T-helper 1 cell treated with Interleukin-12 subunit alpha and Interleukin-12 subunit beta and Interleukin-4 antibody, amounts not matched to agents 30 μg/mL and 1 μg/mL, for 36 hours (primary cell): ENCODE measurements around the gene SEL1L.
"Not testable (repeated sequence)": the region's sequence is repeated elsewhere in the genome, so short reads cannot be mapped to it uniquely, and the experiment has no call there.

ENCODE experiments used
- H3K27ac Mint-ChIP-seq: one replicate; pipeline ENCODE4 v1.8.0; 2021; ENCODE audit warnings: mild to moderate bottlenecking, mixed read lengths
- H3K27me3 Mint-ChIP-seq: one replicate; pipeline ENCODE4 v1.8.0; 2021; ENCODE audit warnings: low read depth, mixed read lengths
- H3K36me3 Mint-ChIP-seq: one replicate; pipeline ENCODE4 v1.8.0; 2021; ENCODE audit warnings: low read depth, mixed read lengths
- H3K4me1 Mint-ChIP-seq: one replicate; pipeline ENCODE4 v1.8.0; 2021; ENCODE audit warnings: low read depth, mixed read lengths
- H3K4me3 Mint-ChIP-seq: one replicate; pipeline ENCODE4 v1.8.0; 2021; ENCODE audit warnings: mild to moderate bottlenecking, moderate library complexity, mixed read lengths
- H3K9me3 Mint-ChIP-seq: one replicate; pipeline ENCODE4 v1.8.0; 2021; ENCODE audit warnings: mixed read lengths

SEL1L gene

DNA sequence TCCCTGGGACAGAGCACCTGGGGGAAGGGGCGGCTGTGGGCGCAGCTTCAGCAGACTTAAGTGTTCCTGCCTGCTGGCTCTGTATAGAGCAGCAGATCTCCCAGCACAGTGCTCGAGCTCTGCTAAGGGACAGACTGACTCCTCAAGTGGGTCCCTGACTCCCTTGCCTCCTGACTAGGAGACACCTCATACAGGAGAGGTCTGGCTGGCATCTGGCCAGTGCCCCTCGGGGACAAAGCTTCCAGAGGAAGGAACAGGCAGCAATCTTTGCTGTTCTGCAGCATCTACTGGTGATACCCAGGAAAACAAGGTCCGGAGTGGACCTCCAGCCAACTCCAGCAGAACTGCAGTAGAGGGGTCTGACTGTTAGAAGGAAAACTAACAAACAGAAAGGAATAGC lies 7.6 kb upstream of the SEL1L start:
- H3K4me3 Mint-ChIP-seq, H3K4me1 Mint-ChIP-seq, H3K9me3 Mint-ChIP-seq, H3K36me3 Mint-ChIP-seq, H3K27ac Mint-ChIP-seq: not testable (repeated sequence)
- peaks cover 31% of the 10 kb centered on the region for H3K27me3 Mint-ChIP-seq

DNA sequence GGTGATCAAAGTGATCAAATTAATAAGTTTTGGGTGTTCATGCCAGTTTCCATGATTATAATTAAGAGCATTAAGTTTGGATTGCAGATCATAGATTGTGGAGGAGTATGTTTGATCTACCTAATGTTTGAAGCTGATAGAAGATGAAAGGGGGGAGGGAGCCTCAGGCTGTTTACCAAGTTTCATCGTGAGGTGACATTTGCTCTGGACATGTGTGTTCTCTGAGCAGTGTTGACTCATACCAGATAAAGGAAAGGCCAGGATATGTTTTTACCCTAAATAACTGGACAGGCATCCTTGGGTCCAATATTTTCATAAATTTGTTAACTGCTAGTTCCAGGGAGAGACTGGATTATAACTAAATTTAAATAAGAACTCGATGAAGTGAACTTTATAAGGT lies 3.5 kb upstream of the SEL1L start:
- Mint-ChIP-seq H3K4me3 (no peak overlapping the region), H3K36me3 (peaks cover 4% of the 10 kb centered on the region), H3K27me3 (peaks cover 13% of the 10 kb centered on the region), H3K9me3 (peaks cover 3% of the 10 kb centered on the region), H3K27ac (no peak overlapping the region), H3K4me1 (peaks cover 19% of the 10 kb centered on the region)

DNA sequence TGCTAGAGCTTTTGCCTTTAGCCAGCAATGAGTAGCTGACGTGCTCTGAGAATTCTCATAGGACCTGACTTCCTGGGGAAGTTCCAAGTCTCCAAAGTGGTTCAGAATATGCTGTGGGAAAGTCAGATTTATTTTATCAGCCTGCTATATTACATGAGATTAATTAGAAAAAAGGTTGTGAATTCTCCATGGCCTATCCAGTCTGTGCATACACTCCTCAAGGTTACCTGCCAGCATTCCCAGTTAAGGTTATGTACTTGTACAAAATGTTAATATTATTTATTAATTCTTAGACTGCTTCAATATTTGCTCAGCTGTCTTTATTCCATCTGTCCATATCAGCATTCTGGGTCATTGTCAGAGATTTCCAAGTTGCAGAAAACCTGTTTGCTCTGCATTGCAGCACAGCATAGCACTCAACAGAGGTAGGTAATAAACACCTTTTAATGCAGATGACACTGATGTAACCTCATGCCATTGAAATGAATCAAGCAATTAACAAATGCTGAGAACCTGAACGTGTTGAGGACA lies 2.7 kb upstream of the SEL1L start:
- Mint-ChIP-seq H3K4me1 (peaks cover 24% of the 10 kb centered on the region), H3K27ac (no peak overlapping the region), H3K9me3 (peaks cover 3% of the 10 kb centered on the region), H3K27me3 (peaks cover 13% of the 10 kb centered on the region), H3K4me3 (no peak overlapping the region), H3K36me3 (peaks cover 6% of the 10 kb centered on the region)

DNA sequence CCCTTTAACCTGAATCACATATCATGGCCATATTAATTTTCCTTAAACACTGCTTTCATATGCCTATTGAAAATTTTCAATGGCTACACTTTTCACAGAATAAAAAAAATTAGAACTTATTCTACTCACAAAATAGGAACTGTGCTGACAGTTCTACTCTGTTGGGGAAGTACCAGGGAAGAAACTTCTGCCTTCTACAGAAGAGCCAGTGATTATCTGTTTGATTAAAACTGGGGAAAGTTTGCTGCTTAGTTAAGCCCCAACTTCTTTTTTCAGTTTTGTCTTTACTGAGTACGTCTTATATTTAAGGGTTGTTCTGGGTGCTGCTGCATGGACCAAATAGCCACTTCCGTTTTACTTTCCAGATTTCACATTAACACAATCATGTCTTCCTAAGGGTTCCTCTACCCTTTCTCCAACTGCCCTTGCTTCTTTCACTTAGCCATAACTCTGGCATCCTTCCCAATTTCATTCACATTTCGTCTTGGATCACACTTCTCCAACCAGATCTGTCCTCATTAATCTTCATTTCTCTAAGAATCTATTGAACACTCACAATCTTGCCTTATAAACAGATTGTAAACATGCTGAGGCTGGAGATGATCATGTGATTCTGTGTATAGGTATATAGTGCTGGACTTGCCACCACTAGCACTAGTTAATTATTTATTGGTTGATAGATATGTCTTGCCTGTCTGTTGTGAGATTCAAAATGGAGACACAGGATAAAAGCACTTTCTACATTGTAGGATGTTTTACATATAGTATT lies 1.9 kb upstream of the SEL1L start:
- no peak overlapping the region for H3K27ac Mint-ChIP-seq
- H3K27me3 Mint-ChIP-seq, result peaks cover 13% of the 10 kb centered on the region
- H3K36me3 Mint-ChIP-seq, result peaks cover 6% of the 10 kb centered on the region
- peaks cover 3% of the 10 kb centered on the region for H3K9me3 Mint-ChIP-seq
- no peak overlapping the region for H3K4me3 Mint-ChIP-seq
- peaks cover 24% of the 10 kb centered on the region for H3K4me1 Mint-ChIP-seq

DNA sequence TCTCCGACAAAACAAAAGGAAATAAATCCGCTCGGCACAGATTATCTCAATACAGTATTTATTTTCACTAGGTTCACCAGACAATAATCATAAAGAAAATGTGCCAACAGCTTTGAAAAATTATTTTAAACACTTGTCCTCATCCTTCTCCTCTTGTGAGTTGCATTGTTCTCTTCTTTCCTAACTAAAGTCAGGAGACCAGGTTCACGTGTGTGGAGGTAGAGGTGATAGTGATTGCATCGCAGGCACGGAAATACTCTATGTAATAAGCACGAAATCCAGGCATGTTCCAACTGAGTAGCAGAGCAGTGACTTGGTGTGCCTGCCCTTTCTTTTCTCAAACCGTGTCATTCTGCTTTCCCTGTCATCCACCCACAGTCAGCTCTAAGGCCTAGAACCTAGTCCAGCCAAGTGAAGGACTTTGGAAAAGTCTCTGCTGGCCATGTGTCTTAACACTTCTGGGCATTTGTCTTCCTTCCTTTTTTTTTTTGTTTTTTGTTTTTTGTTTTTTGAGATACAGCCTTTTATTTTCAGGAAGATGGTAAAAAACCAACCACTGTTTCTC lies 939 bp upstream of the SEL1L start:
- Mint-ChIP-seq H3K4me3 (peak overlapping the region; percentile 47), H3K27me3 (peaks cover 7% of the 10 kb centered on the region), H3K4me1 (peaks cover 28% of the 10 kb centered on the region), H3K9me3 (peaks cover 3% of the 10 kb centered on the region), H3K27ac (no peak overlapping the region), H3K36me3 (peaks cover 6% of the 10 kb centered on the region)

DNA sequence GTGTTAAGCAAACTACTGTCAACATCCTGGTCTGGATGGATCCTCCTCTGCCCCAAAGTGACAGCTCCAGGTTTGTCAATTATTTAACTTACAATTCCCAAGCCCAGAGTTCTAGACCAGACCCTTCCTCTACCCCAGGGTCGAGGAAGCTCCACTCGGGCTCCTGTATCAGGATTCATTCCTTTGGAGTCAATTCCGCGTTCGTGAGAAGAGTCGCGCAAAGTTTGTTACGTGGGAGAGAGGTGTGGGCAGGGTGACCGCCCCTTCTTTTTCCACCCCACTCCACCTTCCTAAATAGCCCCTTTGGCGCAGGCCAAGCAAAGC lies 479 bp downstream of the SEL1L start:
- Mint-ChIP-seq H3K27ac (peak overlapping the region; percentile 85), H3K36me3 (peaks cover 8% of the 10 kb centered on the region), H3K9me3 (peaks cover 3% of the 10 kb centered on the region), H3K27me3 (peaks cover 5% of the 10 kb centered on the region), H3K4me3 (peak overlapping the region; percentile 93), H3K4me1 (peaks cover 35% of the 10 kb centered on the region)

DNA sequence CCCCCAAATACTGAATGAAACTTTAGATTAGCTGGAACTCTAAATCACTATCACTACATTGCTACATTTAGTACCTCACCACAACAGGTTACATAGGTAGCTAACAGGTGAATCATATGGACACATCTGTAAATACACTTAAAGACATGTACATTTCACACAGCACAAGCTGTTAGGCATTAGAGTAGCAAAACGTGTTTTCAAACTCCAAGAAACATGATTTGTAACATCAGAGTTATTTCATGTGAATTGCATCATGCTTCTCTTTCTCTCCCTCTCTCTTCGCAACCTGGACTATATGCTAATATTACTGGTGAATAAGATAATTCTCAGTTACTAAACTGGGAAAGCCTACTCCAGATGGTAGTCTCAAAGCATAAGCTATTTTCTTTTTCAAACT lies 4.3 kb downstream of the SEL1L start:
- Mint-ChIP-seq H3K36me3 (peaks cover 26% of the 10 kb centered on the region), H3K27me3 (no peaks in the 10 kb centered on the region), H3K4me3 (no peak overlapping the region), H3K27ac (no peak overlapping the region), H3K4me1 (peaks cover 46% of the 10 kb centered on the region), H3K9me3 (no peaks in the 10 kb centered on the region)

DNA sequence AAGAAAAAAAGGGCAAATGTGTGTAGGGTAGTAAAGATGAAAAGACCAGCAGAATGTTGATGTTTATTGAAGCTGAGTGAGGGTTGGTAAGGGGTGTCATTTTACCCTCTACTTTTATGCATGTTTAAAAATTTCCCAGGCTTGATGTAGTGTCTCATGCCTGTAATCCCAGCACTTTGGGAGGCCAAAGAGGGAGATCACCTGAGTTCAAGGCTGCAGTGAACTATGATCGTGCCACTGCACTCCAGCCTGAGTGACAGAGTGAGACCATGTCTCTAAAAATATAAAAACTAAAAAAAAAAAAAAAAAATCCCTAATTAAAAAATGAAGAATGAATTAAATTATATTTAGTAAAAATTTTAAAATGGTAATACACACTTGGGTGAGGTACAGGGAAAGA lies 8.5 kb downstream of the SEL1L start:
- Mint-ChIP-seq H3K4me3 (no peak overlapping the region), H3K36me3 (peaks cover 43% of the 10 kb centered on the region), H3K27me3 (no peaks in the 10 kb centered on the region), H3K27ac (no peak overlapping the region), H3K4me1 (peaks cover 49% of the 10 kb centered on the region), H3K9me3 (no peaks in the 10 kb centered on the region)

DNA sequence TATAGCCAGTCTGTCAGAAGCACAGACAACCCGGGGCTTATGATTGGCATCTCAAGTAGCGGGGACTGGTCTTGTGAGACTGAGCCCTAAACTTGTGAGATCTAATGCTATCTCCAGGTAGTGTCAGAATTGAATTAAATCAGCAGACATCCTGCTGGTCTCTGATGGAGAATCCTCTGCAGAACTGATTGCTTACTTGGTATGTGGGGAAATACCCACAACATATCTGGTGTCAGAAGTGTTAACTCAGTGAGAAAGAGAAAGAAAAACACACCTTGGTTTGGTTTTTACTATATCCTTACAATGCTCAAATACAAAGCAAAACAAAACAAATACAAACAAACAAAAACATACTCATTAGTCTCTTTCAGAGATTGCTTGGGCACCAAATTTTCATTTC lies 10.0 kb downstream of the SEL1L start:
- no peaks in the 10 kb centered on the region for H3K27me3 Mint-ChIP-seq
- no peaks in the 10 kb centered on the region for H3K9me3 Mint-ChIP-seq
- peaks cover 49% of the 10 kb centered on the region for H3K36me3 Mint-ChIP-seq
- H3K4me1 Mint-ChIP-seq, result peaks cover 54% of the 10 kb centered on the region
- peak overlapping the region; percentile 80 for H3K27ac Mint-ChIP-seq
- peak overlapping the region; percentile 33 for H3K4me3 Mint-ChIP-seq

DNA sequence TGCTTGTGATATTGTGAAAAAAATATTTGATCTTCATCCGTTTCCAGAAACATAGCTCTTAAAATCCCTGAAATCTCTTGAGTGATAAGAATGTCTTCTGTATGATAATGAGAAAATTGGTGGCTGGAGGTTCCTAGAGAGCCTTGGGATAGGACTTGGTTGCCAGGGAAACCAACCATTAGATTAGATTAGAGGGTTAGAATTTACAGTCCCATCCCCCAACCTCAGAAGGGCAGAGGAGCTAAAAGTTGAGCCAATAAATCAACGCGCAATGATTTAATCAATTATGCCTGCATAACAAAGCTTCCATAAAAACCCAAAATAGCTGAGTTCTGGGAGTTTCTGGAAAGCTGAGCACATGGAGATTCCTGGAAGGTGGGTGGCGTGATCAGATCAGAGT lies 10.6 kb downstream of the SEL1L start:
- Mint-ChIP-seq H3K36me3 (peaks cover 46% of the 10 kb centered on the region), H3K27me3 (no peaks in the 10 kb centered on the region), H3K9me3 (no peaks in the 10 kb centered on the region), H3K4me3 (no peak overlapping the region), H3K27ac (no peak overlapping the region), H3K4me1 (peaks cover 52% of the 10 kb centered on the region)

DNA sequence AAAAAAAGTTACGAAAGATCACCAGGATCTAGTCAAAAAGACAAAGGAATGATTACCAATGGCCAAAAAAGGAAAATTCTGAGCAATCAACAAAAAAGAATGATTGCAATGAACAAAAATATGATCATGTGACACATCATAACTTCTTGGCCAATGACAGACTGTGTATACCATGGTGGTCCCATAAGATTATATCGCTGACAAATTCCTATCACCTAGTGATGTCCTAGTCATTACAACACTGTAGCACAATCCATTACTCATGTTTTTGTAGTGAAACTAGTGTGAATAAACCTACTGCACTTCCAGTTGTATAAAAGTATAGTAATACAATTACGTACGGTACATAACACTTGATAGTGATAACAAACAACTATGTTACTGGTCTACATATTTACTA lies 12.3 kb downstream of the SEL1L start:
- H3K27ac Mint-ChIP-seq, result no peak overlapping the region
- H3K4me1 Mint-ChIP-seq, result peaks cover 44% of the 10 kb centered on the region
- no peaks in the 10 kb centered on the region for H3K27me3 Mint-ChIP-seq
- H3K36me3 Mint-ChIP-seq, result peaks cover 44% of the 10 kb centered on the region
- no peaks in the 10 kb centered on the region for H3K9me3 Mint-ChIP-seq
- H3K4me3 Mint-ChIP-seq, result no peak overlapping the region

DNA sequence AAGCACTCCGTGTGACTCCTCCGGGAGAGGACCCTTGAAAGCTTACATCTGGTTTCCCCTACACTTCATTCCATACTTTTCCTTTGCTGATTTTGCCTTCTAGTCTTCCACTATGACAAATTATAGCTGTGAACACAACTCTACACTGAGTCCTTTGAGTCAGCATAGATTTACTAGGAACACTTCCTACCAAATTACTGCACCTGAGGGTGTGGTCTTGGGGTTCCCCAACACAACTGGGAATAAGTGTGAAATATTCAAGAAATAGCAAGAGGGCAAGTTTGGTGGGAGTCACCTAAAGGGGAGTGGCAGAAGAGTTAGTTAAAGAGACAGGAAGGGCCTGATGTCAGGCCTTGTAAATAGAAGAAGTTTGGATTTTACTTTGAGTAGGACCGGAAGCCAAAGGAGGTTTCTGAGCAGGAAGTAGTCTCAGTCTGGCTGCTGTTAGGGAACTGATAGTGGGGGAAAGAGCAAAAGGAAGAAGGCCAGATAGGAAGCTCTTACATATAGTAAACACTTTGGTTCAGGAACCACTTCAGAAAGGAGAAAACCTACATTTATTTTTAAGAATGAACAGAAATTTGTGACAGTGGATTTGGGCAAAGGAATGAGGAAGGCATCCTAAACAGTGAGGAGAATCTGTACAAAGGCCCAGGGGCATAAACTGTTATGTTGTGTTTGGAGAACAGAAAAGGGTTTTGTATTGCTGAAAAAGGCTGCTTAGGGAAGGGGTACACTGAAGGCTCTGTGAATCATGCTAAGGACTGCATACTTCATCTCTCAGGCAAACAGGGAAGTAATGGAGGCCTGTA lies 14.2 kb downstream of the SEL1L start:
- Mint-ChIP-seq H3K27me3 (no peaks in the 10 kb centered on the region), H3K4me3 (peak overlapping the region; percentile 31), H3K27ac (peak overlapping the region; percentile 83), H3K36me3 (peaks cover 47% of the 10 kb centered on the region), H3K4me1 (peaks cover 40% of the 10 kb centered on the region), H3K9me3 (no peaks in the 10 kb centered on the region)

DNA sequence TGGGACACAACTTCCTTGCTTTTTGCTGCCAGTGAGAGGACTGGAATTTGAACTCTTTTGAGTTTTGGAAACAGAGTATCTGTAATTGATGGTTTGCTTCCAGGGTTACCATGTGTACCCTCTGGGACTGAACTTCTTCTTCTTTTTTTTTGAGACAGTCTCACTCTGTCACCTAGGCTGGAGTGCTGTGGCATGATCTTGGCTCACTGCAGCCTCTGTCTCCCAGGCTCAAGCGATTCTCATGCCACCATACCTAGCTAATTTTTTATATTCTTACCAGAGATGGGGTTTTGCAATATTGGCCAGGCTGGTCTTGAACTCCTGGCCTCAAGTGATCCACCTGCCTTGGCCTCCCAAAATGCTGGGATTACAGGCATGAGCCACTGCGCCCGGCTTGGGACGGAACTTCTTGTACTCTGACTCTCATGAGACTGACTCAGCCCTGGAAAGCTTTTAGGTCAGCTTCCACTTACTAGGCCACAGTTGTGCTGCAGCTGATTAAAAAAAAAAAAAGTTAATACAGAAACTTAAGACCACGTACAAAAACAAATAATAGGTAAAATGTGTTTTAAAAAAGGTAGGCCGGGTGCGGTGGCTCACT lies 15.8 kb downstream of the SEL1L start:
- Mint-ChIP-seq H3K4me1 (peaks cover 30% of the 10 kb centered on the region), H3K27ac (no peak overlapping the region), H3K36me3 (peaks cover 46% of the 10 kb centered on the region), H3K9me3 (no peaks in the 10 kb centered on the region), H3K4me3 (no peak overlapping the region), H3K27me3 (no peaks in the 10 kb centered on the region)

DNA sequence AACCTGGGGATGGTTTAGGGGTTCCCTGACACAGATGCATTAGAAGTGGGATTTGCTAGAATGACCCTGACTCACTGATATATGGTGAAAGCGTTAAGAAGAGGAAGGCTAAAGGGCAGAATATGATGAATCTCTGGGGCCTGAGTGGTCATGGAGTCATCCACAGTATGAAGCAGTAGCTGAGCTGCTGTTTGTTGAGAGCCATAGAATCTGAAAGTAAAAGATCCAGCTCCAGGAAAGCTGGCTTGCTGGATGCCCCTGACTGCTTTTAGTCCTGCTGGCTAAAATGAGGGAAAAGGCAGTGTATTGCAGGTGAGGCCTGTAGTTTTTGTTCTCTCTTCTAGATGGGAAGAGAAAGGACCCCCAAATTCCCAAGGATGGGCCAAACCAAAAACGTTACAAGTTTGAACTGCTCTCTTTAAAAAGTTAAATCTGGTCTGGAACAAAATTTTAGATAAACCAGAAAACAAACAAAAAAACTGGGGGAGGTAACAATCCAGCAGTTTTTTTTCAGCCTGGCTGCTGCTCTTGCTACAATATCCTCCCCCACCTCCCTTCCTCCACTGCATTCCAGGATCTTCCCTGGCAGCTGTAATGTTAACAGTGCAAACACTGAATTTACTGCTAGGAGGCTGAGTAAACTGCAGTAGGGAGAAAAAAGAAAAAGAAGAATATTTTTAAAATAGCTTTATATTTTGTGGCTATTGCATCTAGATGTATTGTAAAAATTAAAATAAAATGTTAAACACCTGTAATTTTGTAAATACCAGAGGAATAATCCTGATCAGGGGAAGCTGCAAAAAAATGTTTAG lies 16.5 kb downstream of the SEL1L start:
- Mint-ChIP-seq H3K27me3 (no peaks in the 10 kb centered on the region), H3K27ac (no peak overlapping the region), H3K9me3 (no peaks in the 10 kb centered on the region), H3K36me3 (peaks cover 44% of the 10 kb centered on the region), H3K4me3 (no peak overlapping the region), H3K4me1 (peaks cover 32% of the 10 kb centered on the region)
